Activated CD4-positive, alpha-beta memory T cell treated with anti-CD3 and anti-CD28 coated beads, Interleukin-2, amount 10 ng/mL, durations not matched to agents 7 days and 5 days (primary cell): ENCODE measurements around the gene TSBP1. TPM values are rescaled to one million over a fixed set of nuclear protein-coding genes. Genes with fewer than 3 reads are reported as not detected.

Experiments used
- CTCF ChIA-PET: fragments of 350-600 bp; sonication (Branson Sonifier 250); formaldehyde crosslinking; loops from one replicate; lab custom pipeline; 2021; ENCODE audit warnings: antibody characterized with exemption, inconsistent platforms; lab: Charles Lee
- POLR2A ChIA-PET: fragments of 350-600 bp; sonication (Branson Sonifier 250); formaldehyde crosslinking; loops from one replicate; lab custom pipeline; 2021; ENCODE audit warnings: antibody characterized with exemption; lab: Charles Lee
- DNase-seq: peaks from one replicate; pipeline ENCODE4 v3.0.0-alpha.2; 2020
- H3K27ac Mint-ChIP-seq: one replicate; pipeline ENCODE4 v1.8.0; 2021; ENCODE audit warnings: mild to moderate bottlenecking, mixed read lengths
- H3K27me3 Mint-ChIP-seq: one replicate; pipeline ENCODE4 v1.8.0; 2021; ENCODE audit warnings: mixed read lengths
- H3K36me3 Mint-ChIP-seq: one replicate; pipeline ENCODE4 v1.8.0; 2021; ENCODE audit warnings: low read depth, mixed read lengths
- H3K4me1 Mint-ChIP-seq: one replicate; pipeline ENCODE4 v1.8.0; 2021; ENCODE audit warnings: mixed read lengths
- H3K4me3 Mint-ChIP-seq: one replicate; pipeline ENCODE4 v1.8.0; 2021; ENCODE audit warnings: mild to moderate bottlenecking, mixed read lengths
- H3K9me3 Mint-ChIP-seq: one replicate; pipeline ENCODE4 v1.8.0; 2021; ENCODE audit warnings: mixed read lengths
- total RNA-seq, 2 experiments: library from RNA; stranded (reverse); gene quantifications; one replicate each; pipeline ENCODE4 v1.2.3, GENCODE V29; 2021

The TSBP1 gene
- not detected for total RNA-seq

- Mint-ChIP-seq H3K27ac (no peak within 1 kb of the TSS), H3K27me3 (peaks cover 27% of the 10 kb centered on the region)
- CTCF ChIA-PET: no interaction called here
These were observed at the start of gene TSBP1 for GRCh38 chr6:32371803-32372202. TSS of gene TSBP1 (minus strand) at chr6:32371903. CDS start at chr6:32371706, 197 bp downstream.

GRCh38 chr6:32416036-32416435 is 44.3 kb upstream of the TSBP1 start:
- Mint-ChIP-seq H3K4me3 (no peak overlapping the region), H3K27me3 (peaks cover 70% of the 10 kb centered on the region), H3K27ac (no peak overlapping the region), H3K36me3 (no peaks in the 10 kb centered on the region), H3K9me3 (no peaks in the 10 kb centered on the region), H3K4me1 (peaks cover 11% of the 10 kb centered on the region)
- ChIA-PET POLR2A (no interaction called here), CTCF (interaction anchor here (1.4 to 12.3 kb wide), 2 partner anchors 367 to 371 kb away, joined by 4 to 113 read pairs; no protein-coding TSS in a partner anchor)
- DNase-seq: no peak

More at GRCh38 chr6:32371803-32372202, at the start of gene TSBP1:
- Mint-ChIP-seq H3K9me3 (no peaks in the 10 kb centered on the region), H3K4me3 (no peak within 1 kb of the TSS), H3K4me1 (peaks cover 12% of the 10 kb centered on the region), H3K36me3 (no peaks in the 10 kb centered on the region)
- POLR2A ChIA-PET: interaction anchor here (0.6 kb wide), 1 partner anchor 164 kb away, joined by 3 read pairs; no protein-coding TSS in a partner anchor
- no peak for DNase-seq

- peak; percentile 79 for DNase-seq
- Mint-ChIP-seq H3K4me3 (no peak overlapping the region), H3K27ac (no peak overlapping the region), H3K9me3 (no peaks in the 10 kb centered on the region), H3K27me3 (peaks cover 68% of the 10 kb centered on the region), H3K36me3 (no peaks in the 10 kb centered on the region), H3K4me1 (peaks cover 11% of the 10 kb centered on the region)
- ChIA-PET CTCF (interaction anchor here (0.6 to 12.3 kb wide), 9 partner anchors 9 to 612 kb away, joined by 3 to 113 read pairs (median 7); no protein-coding TSS in a partner anchor), POLR2A (no interaction called here)
These were observed 43.9 kb upstream of the TSBP1 start for GRCh38 chr6:32415521-32416019.

- H3K27me3 Mint-ChIP-seq: peaks cover 59% of the 10 kb centered on the region
- no peaks in the 10 kb centered on the region for H3K36me3 Mint-ChIP-seq
- peaks cover 10% of the 10 kb centered on the region for H3K4me1 Mint-ChIP-seq
- no peaks in the 10 kb centered on the region for H3K9me3 Mint-ChIP-seq
- ChIA-PET CTCF (interaction anchor here (0.8 to 12.3 kb wide), 28 partner anchors 9 to 454 kb away, joined by 3 to 113 read pairs (median 5); no protein-coding TSS in a partner anchor), POLR2A (interaction anchor here (1.9 kb wide), 1 partner anchor 455 kb away, joined by 4 read pairs; no protein-coding TSS in a partner anchor)
- no peak overlapping the region for H3K4me3 Mint-ChIP-seq
- H3K27ac Mint-ChIP-seq: no peak overlapping the region
- peak; percentile 87 for DNase-seq
These were observed 41.8 kb upstream of the TSBP1 start for GRCh38 chr6:32413427-32414047.

- no peak overlapping the region for H3K4me3 Mint-ChIP-seq
- ChIA-PET POLR2A (no interaction called here), CTCF (interaction anchor here (1.8 to 12.3 kb wide), 2 partner anchors 291 to 375 kb away, joined by 4 to 113 read pairs; no protein-coding TSS in a partner anchor)
- no peaks in the 10 kb centered on the region for H3K36me3 Mint-ChIP-seq
- peaks cover 66% of the 10 kb centered on the region for H3K27me3 Mint-ChIP-seq
- H3K9me3 Mint-ChIP-seq: no peaks in the 10 kb centered on the region
- no peak overlapping the region for H3K27ac Mint-ChIP-seq
- peaks cover 10% of the 10 kb centered on the region for H3K4me1 Mint-ChIP-seq
- DNase-seq: no peak
These were observed 40.0 kb upstream of the TSBP1 start for GRCh38 chr6:32411566-32412327.

- H3K9me3 Mint-ChIP-seq: no peaks in the 10 kb centered on the region
- no peaks in the 10 kb centered on the region for H3K36me3 Mint-ChIP-seq
- peaks cover 64% of the 10 kb centered on the region for H3K27me3 Mint-ChIP-seq
- peaks cover 10% of the 10 kb centered on the region for H3K4me1 Mint-ChIP-seq
- POLR2A ChIA-PET: no interaction called here
- CTCF ChIA-PET: interaction anchor here (1.5 to 12.3 kb wide), 4 partner anchors 289 to 457 kb away, joined by 4 to 113 read pairs (median 6); no protein-coding TSS in a partner anchor
- no peak overlapping the region for H3K27ac Mint-ChIP-seq
- DNase-seq: no peak
- no peak overlapping the region for H3K4me3 Mint-ChIP-seq
These were observed 39.2 kb upstream of the TSBP1 start for GRCh38 chr6:32410906-32411305.

- no peak for DNase-seq
- Mint-ChIP-seq H3K27me3 (peaks cover 60% of the 10 kb centered on the region), H3K9me3 (no peaks in the 10 kb centered on the region), H3K4me3 (no peak within 1 kb of the TSS), H3K27ac (no peak within 1 kb of the TSS), H3K4me1 (no peaks in the 10 kb centered on the region), H3K36me3 (no peaks in the 10 kb centered on the region)
- CTCF ChIA-PET: interaction anchor here (1.5 to 2.5 kb wide), 2 partner anchors 161 to 379 kb away, joined by 3 to 7 read pairs; no protein-coding TSS in a partner anchor
- POLR2A ChIA-PET: no interaction called here
These were observed 35.2 kb upstream of the TSBP1 start, which contains the start of gene BTNL2 for GRCh38 chr6:32406857-32407256. TSS of gene BTNL2 (minus strand) at chr6:32407181. CDS start at chr6:32407123, 58 bp downstream.

GRCh38 chr6:32406197-32406596 is 34.5 kb upstream of the TSBP1 start:
- Mint-ChIP-seq H3K4me1 (no peaks in the 10 kb centered on the region), H3K4me3 (no peak overlapping the region), H3K9me3 (no peaks in the 10 kb centered on the region), H3K36me3 (no peaks in the 10 kb centered on the region), H3K27ac (no peak overlapping the region), H3K27me3 (peaks cover 56% of the 10 kb centered on the region)
- ChIA-PET POLR2A (no interaction called here), CTCF (interaction anchor here (1.5 to 2.5 kb wide), 2 partner anchors 161 to 379 kb away, joined by 3 to 7 read pairs; no protein-coding TSS in a partner anchor)
- DNase-seq: no peak

GRCh38 chr6:32405656-32406055 is 34.0 kb upstream of the TSBP1 start:
- no peaks in the 10 kb centered on the region for H3K4me1 Mint-ChIP-seq
- no peak overlapping the region for H3K4me3 Mint-ChIP-seq
- no peak overlapping the region for H3K27ac Mint-ChIP-seq
- DNase-seq: no peak
- ChIA-PET POLR2A (no interaction called here), CTCF (interaction anchor here (1.5 to 2.5 kb wide), 2 partner anchors 160 to 380 kb away, joined by 3 to 7 read pairs; no protein-coding TSS in a partner anchor)
- H3K27me3 Mint-ChIP-seq: peaks cover 51% of the 10 kb centered on the region
- H3K36me3 Mint-ChIP-seq: no peaks in the 10 kb centered on the region
- no peaks in the 10 kb centered on the region for H3K9me3 Mint-ChIP-seq

GRCh38 chr6:32402812-32403211 is 31.1 kb upstream of the TSBP1 start:
- CTCF ChIA-PET: interaction anchor here (2.3 kb wide), 1 partner anchor 11 kb away, joined by 12 read pairs; no protein-coding TSS in a partner anchor
- POLR2A ChIA-PET: no interaction called here
- DNase-seq: no peak
- Mint-ChIP-seq H3K4me3 (no peak overlapping the region), H3K36me3 (no peaks in the 10 kb centered on the region), H3K27ac (no peak overlapping the region), H3K27me3 (peaks cover 47% of the 10 kb centered on the region), H3K4me1 (no peaks in the 10 kb centered on the region), H3K9me3 (no peaks in the 10 kb centered on the region)

GRCh38 chr6:32401284-32401963 is 29.7 kb upstream of the TSBP1 start:
- H3K4me3 Mint-ChIP-seq: no peak overlapping the region
- no peaks in the 10 kb centered on the region for H3K9me3 Mint-ChIP-seq
- CTCF ChIA-PET: interaction anchor here (0.6 to 2.3 kb wide), 3 partner anchors 12 to 744 kb away, joined by 3 to 12 read pairs (median 4); no protein-coding TSS in a partner anchor
- peaks cover 5% of the 10 kb centered on the region for H3K4me1 Mint-ChIP-seq
- no peak for DNase-seq
- H3K27ac Mint-ChIP-seq: no peak overlapping the region
- peaks cover 34% of the 10 kb centered on the region for H3K27me3 Mint-ChIP-seq
- H3K36me3 Mint-ChIP-seq: no peaks in the 10 kb centered on the region
- POLR2A ChIA-PET: no interaction called here

GRCh38 chr6:32397252-32397920 is 25.7 kb upstream of the TSBP1 start:
- peaks cover 5% of the 10 kb centered on the region for H3K4me1 Mint-ChIP-seq
- POLR2A ChIA-PET: no interaction called here
- no peaks in the 10 kb centered on the region for H3K9me3 Mint-ChIP-seq
- peaks cover 30% of the 10 kb centered on the region for H3K27me3 Mint-ChIP-seq
- no peak for DNase-seq
- no peaks in the 10 kb centered on the region for H3K36me3 Mint-ChIP-seq
- no peak overlapping the region for H3K27ac Mint-ChIP-seq
- no peak overlapping the region for H3K4me3 Mint-ChIP-seq
- CTCF ChIA-PET: interaction anchor here (1.0 kb wide), 1 partner anchor 16 kb away, joined by 3 read pairs; no protein-coding TSS in a partner anchor
